Tibial artery (tissue), 4 donors: ENCODE measurements around the gene LITAF.
"Not testable (repeated sequence)": the region's sequence is repeated elsewhere in the genome, so short reads cannot be mapped to it uniquely, and the experiment has no call there.

ENCODE experiments used
- DNase-seq, 2 donors: peaks; one replicate each; pipeline ENCODE4 v3.0.0-alpha.2; 2019
- H3K27ac ChIP-seq, 2 donors: fragments of 200-600 bp; sonication (generic) in 1 of 2; 1 replicate in 1 of 2; 2 replicates in 1 of 2; pipeline ENCODE4 v1.5.1; 2018 to 2019; ENCODE audit warnings: mild to moderate bottlenecking in 1 of 2
- H3K27me3 ChIP-seq, 2 donors: fragments of 200-600 bp; sonication (generic) in 1 of 2; one replicate each; pipeline versions ENCODE4 v1.5.1 to v1.6.0; 2016 to 2019
- H3K36me3 ChIP-seq, 3 donors: fragments of 200-600 bp; sonication (generic) in 2 of 3; one replicate each; pipeline ENCODE4 v1.5.1; 2016 to 2019; ENCODE audit warnings: mild to moderate bottlenecking in 2 of 3
- H3K4me1 ChIP-seq, 4 donors: fragments of 200-600 bp; sonication (generic) in 2 of 4; 1 replicate in 3 of 4; 2 replicates in 1 of 4; pipeline ENCODE4 v1.5.1; 2016 to 2019
- H3K4me3 ChIP-seq, 2 donors: fragments of 200-600 bp; sonication (generic) in 1 of 2; 1 replicate in 1 of 2; 2 replicates in 1 of 2; pipeline ENCODE4 v1.5.1; 2018 to 2019; ENCODE audit warnings: mild to moderate bottlenecking in 2 of 2
- H3K9me3 ChIP-seq, 3 donors: fragments of 200-600 bp; sonication (generic) in 1 of 3; one replicate each; pipeline ENCODE4 v1.5.1; 2016 to 2019
- CTCF ChIP-seq, 2 experiments: fragments of 200-600 bp in 1 of 2; fragments of 450-650 bp in 1 of 2; IDR thresholded peaks; one replicate each; pipeline ENCODE4 v1.5.1; 2017 to 2019; ENCODE audit warnings: antibody characterized with exemption in 2 of 2, mild to moderate bottlenecking in 1 of 2, moderate library complexity in 1 of 2
- intact Hi-C: fragments of 100-400 bp; cut with DNase I; formaldehyde crosslinking; loops from one replicate; pipeline ENCODE4 v1.15.0; 2023; ENCODE audit warnings: low total_unique reads

LITAF gene

GRCh38 chr16:11561856-11562255 is 24.9 kb downstream of the LITAF start:
- no peaks in the 10 kb centered on the region for H3K9me3 ChIP-seq
- no peak overlapping the region for H3K4me3 ChIP-seq
- no peak for DNase-seq
- TF ChIP-seq CTCF (IDR thresholded peaks at IDR 0.05) = no peak
- peak overlapping the region; percentile 4 to 8 for H3K27ac ChIP-seq
- H3K36me3 ChIP-seq = peaks cover 0 to 4% (median 0%) of the 10 kb centered on the region in 3 donors
- no peaks in the 10 kb centered on the region for H3K27me3 ChIP-seq
- intact Hi-C loops = no loop called here
- H3K4me1 ChIP-seq = peaks cover 0 to 30% (median 18%) of the 10 kb centered on the region in 4 donors

- no peak for TF ChIP-seq CTCF (IDR thresholded peaks at IDR 0.05)
- no peaks in the 10 kb centered on the region for H3K27me3 ChIP-seq
- DNase-seq = no peak
- H3K4me1 ChIP-seq = peaks cover 0 to 30% (median 18%) of the 10 kb centered on the region in 4 donors
- no peaks in the 10 kb centered on the region for H3K9me3 ChIP-seq
- H3K36me3 ChIP-seq = peaks cover 2 to 8% (median 2%) of the 10 kb centered on the region in 3 donors
- intact Hi-C loops = no loop called here
- no peak overlapping the region for H3K4me3 ChIP-seq
- peak overlapping the region; percentile 4 to 8 for H3K27ac ChIP-seq
These were observed 25.3 kb downstream of the LITAF start for GRCh38 chr16:11561454-11561805.

- Histone ChIP-seq H3K36me3 (peaks cover 8 to 14% (median 8%) of the 10 kb centered on the region in 3 donors), H3K27me3 (no peaks in the 10 kb centered on the region), H3K4me1 (peaks cover 0 to 30% (median 18%) of the 10 kb centered on the region in 4 donors), H3K4me3 (no peak overlapping the region), H3K27ac (peak overlapping the region; percentile 4 to 8), H3K9me3 (no peaks in the 10 kb centered on the region)
- no peak for TF ChIP-seq CTCF (IDR thresholded peaks at IDR 0.05)
- intact Hi-C loops = no loop called here
- DNase-seq = no peak
These were observed 25.8 kb downstream of the LITAF start for GRCh38 chr16:11560701-11561453.

- H3K4me3 ChIP-seq, H3K27me3 ChIP-seq, H3K9me3 ChIP-seq, H3K27ac ChIP-seq, intact Hi-C loops, DNase-seq: not testable (repeated sequence)
- Histone ChIP-seq H3K4me1 (peaks cover 0 to 30% (median 18%) of the 10 kb centered on the region in 4 donors), H3K36me3 (peaks cover 23 to 37% (median 33%) of the 10 kb centered on the region in 3 donors)
These were observed 28.4 kb downstream of the LITAF start for GRCh38 chr16:11558308-11558823.

- H3K27me3 ChIP-seq = no peaks in the 10 kb centered on the region
- H3K27ac ChIP-seq = peak overlapping the region in 1 of 2 donors; percentile 7
- no peak for DNase-seq
- no peaks in the 10 kb centered on the region for H3K9me3 ChIP-seq
- no peak for TF ChIP-seq CTCF (IDR thresholded peaks at IDR 0.05)
- H3K4me3 ChIP-seq = no peak overlapping the region
- intact Hi-C loops = no loop called here
- H3K36me3 ChIP-seq = peaks cover 29 to 42% (median 38%) of the 10 kb centered on the region in 3 donors
- peaks cover 0 to 30% (median 17%) of the 10 kb centered on the region in 4 donors for H3K4me1 ChIP-seq
These were observed 28.9 kb downstream of the LITAF start for GRCh38 chr16:11557801-11558200.

GRCh38 chr16:11556945-11557720 is 29.6 kb downstream of the LITAF start:
- Histone ChIP-seq H3K36me3 (peaks cover 35 to 49% (median 45%) of the 10 kb centered on the region in 3 donors), H3K9me3 (no peaks in the 10 kb centered on the region), H3K4me3 (no peak overlapping the region), H3K27ac (peak overlapping the region in 1 of 2 donors; percentile 7), H3K27me3 (no peaks in the 10 kb centered on the region), H3K4me1 (peaks cover 0 to 30% (median 14%) of the 10 kb centered on the region in 4 donors)
- no peak for TF ChIP-seq CTCF (IDR thresholded peaks at IDR 0.05)
- intact Hi-C loops = no loop called here
- DNase-seq = no peak
